ENCODE results near the gene RFX6.
"Not testable (repeated sequence)": the region's sequence is repeated elsewhere in the genome, so short reads cannot be mapped to it uniquely, and the experiment has no call there.

RFX6 gene

DNA sequence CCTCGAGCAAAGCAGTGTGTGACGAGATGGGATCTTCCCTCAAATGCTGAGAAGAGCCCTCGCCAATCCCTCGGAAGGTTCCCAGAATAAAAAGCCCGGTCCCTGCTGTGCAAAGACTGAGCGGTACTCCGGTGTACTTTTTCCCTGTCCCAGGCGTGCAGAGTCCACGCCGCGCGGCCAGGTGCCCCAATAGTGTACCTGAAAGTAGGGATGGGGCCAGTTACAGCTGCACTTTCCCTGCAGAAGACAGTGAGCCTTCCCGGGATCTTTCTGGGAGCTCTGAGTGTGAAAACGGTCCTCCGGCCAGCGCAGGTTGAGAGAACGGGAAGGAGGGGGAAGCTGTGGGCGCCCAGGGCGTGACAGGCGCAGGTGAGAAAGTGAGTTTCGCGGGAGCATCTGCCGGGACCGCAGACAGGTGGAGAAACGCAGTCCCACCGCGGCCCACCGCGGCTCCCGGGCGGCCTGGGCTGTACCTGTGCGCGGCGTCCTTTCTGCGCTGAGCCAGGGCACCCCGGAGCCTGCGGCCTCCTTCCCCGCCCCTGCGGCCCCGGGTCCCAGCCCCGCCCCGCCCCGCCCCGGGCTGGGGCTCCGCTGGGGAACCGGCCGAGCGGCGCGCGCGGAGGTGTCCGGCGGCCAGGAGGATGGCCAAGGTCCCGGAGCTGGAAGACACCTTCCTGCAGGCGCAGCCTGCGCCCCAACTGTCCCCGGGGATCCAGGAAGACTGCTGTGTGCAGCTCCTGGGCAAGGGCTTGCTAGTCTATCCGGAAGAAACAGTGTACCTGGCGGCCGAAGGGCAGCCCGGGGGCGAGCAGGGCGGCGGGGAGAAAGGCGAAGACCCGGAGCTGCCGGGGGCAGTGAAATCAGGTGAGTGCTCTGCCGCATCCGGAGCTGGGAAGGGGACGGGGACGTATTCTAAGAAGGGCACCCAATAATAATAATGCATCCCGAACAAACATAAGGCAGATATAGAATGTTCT, at the start of gene RFX6:
Gene RFX6, plus strand, starts transcription at position 608 of the 977 bp plus-strand sequence. Its CDS starts 34 bp downstream, at position 642.
- no peak for DNase-seq

GRCh38 chr6:116827561-116828240, 49.3 kb upstream of the RFX6 start:
- DNase-seq, result no peak

- DNase-seq, result no peak
Measured at GRCh38 chr6:116828983-116829382, 48.1 kb upstream of the RFX6 start, which contains the start of gene GPRC6A. Gene GPRC6A, minus strand, starts transcription at chr6:116829083. Its CDS starts 70 bp downstream, at chr6:116829013.

- not testable (repeated sequence) for DNase-seq
Measured at GRCh38 chr6:116834526-116834925, 42.5 kb upstream of the RFX6 start.

DNA sequence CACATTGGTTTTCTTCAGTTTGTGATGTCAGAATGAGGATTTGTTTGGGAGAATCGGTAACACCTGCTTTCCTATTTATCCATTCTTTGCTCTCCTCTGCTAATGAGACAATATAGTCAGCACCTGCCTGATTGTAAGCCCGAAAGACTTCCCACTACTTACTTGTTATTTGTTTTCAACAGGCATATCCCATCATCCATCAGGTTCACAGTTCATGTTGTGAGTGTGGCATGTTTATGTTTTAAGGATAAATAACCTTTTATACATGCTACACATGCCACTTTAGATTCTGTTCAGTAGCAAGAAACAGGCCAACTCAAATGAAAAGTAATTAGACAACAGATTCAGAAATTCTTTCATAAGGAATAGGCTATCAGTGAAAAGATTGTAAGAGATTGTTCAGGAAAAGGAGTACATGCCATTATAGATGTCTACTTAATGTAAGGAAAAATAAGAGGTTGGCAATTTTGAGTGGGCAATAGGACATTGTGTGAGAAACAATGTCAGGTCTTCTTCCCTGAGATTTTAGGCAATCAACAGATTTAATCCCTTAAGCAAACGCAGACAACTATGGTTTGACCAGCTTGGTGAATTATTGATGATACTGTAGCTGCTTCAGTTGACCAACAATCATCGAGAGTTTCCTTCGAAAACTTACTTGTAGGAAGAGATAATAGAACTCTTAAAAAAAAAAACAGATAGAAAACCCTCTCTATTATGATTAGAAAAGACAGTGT, 40.3 kb upstream of the RFX6 start:
- DNase-seq, result no peak

DNA sequence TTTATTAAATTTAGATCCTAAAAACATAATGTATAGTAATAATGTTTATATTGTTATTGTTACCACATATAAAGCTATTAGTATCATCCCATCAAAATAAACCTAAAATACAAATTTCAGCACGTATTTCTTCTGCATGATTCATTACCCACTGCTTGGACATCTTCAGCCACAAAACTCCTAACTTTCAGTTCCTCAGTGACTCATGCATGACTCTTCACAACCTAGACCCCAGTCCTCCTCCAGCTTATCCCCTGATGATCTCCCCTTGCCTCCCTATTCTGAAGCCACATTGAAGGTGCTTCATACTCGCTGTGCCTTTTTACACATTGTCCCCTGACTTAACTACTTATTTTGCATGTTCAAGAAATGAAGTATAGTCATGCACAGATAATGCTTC, 37.0 kb upstream of the RFX6 start:
- no peak for DNase-seq

DNA sequence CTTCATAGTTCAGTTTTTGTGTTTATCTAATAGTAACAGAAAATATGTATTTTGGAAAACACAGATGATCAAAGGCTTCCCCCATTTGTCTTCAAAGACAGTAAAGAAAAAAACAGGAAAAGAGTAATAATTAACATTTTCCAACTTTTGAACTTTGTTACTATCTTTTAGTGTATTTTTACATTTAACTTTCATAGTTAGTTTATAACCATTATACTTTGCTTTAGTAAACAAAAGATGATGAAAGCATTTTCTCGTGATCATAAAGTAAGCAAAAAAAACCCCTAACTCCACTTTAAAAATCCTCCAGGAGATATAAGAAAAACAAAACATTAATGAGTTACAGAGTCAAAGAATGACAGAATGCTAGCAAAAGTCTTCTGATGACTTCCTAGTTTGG, 34.6 kb upstream of the RFX6 start:
- no peak for DNase-seq

DNA sequence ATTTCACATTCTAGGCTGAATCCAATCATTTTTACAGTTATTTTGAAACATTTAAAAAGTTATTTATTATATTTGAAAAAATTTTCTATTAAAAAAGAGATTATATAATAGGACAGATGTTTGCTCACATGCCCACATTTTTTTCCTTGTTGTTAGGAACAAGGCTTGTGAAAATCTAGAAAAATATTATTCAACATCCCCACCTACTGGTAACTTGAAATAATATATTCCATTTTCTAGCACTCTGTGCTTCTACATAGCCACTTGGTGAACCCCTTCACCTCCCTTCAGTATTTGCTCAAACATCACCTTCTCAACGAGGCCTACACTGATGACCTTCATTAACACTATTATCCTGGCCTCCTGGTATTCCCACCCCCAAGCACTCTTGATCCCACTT, 29.8 kb upstream of the RFX6 start:
- DNase-seq, result no peak

DNA sequence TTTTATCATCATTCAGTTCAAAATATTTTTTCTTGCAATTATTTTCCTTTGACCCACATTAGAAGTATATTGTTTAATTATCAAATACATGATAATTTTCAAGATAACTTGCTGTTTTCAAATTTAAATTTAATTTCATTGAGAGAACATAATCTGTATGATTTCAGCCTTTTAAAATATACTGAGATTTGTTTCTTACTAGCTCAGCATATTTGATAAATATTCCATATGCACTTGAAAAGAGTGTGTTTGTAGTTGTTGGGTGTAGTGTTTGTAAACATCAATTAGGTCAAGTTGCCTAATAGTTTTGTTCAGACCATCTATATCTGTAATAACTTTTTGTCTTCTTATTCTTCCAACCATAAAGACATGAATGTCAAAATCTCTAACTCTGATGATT, 19.0 kb upstream of the RFX6 start:
- no peak for DNase-seq

DNA sequence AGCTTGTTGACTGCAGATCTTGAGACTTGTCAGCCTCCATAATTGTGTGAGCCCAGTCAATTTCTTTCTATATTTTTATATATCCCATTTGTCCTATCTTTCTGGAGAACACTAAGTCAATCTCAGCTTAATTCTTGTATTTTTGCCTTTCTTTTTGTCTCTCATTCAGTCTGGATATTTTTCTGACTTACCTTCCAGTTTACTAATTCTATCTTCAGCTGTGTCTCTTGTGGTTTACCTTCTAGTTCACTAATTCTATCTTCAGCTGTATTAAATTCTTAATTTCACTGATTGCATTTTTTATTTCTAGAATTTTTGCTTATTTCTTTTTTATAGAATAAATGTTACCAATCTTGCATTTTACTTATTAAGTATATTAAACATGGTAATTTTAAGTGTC, 17.8 kb upstream of the RFX6 start:
- DNase-seq, result no peak

DNA sequence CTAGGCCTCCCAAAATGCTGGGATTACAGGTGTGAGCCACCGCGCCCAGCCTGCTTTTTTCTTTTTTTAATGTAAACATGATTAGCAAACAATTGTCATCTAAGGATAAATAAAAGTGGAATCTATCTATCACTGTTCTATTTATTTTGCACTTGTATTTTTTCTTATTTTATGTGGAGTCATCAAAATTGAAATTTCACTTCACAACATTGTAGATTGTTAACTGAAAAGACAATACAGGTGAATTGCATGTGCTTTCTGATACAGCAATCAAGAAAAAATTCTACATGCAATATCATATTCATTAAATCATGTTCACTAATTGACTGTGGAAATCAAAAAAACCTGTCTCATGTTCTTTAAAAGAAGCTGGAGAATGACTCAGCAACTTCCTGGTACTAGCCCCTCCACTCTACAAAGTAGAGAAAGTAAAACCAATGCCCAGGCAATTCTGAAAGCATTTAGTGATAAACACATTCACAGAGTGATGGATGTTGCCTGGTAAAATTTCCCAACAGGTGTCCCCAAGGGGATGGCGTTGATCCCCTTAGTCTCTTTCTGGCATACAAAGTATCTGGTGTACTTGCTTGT, 10.7 kb upstream of the RFX6 start:
- DNase-seq, result no peak

DNA sequence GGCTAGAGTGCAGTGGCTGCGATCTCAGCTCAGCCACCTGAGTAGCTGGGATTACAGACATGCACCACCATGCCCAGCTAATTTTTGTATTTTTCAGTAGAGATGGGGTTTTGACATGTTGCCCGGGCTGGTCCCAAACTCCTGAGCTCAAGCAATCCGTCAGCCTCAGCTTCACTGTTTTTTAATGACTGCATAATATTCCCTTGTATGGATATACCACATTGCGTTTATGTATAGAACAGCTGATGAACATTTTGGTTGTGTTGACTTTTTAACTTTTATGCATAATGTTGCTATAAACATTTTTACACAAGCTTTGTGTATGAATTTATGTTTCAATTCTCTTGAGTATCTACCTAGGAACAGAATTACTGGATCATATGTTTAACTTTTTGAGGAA, 4.3 kb upstream of the RFX6 start:
- DNase-seq, result no peak

- no peak for DNase-seq
Measured at GRCh38 chr6:116876107-116876506, 935 bp upstream of the RFX6 start.

DNA sequence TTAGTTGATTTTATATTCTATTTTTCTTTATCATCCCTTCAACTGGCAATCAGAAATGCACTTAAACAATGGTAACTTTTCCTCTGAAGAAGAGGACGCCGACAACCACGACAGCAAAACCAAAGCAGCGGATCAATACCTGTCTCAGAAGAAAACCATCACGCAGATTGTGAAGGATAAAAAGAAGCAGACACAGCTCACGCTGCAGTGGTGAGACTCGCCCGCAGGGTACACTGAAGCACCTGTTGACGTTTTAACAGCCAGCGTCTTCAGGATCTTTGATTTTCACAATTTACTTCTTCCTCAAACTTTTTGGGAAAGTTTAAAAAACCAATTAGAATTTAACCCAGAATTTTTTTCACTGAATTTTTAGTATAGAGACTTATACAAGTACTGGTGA, 701 bp downstream of the RFX6 start:
- no peak for DNase-seq

GRCh38 chr6:116881236-116881635, 4.2 kb downstream of the RFX6 start:
- DNase-seq, result no peak

DNA sequence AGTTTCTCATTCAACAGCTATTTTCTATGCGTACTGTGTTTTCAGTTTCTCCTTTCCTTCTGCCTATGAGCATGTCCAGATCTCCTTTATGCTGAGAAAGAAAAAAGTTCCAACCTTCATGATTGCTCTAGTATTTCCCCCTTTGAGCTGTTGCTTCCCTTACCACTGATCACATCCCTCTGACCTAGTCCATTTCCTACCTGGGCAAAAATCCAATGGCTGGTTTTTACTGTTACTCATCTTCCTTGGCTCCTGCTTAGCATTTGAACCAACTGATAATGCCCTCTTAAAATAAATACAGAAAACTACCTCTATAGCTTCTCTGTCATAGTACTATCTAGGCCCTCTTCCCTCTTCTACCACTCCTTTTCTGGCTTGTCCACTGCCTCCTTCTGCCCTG, 6.0 kb downstream of the RFX6 start:
- DNase-seq, result no peak

- no peak for DNase-seq
Measured at GRCh38 chr6:116884530-116884929, 7.5 kb downstream of the RFX6 start.

DNA sequence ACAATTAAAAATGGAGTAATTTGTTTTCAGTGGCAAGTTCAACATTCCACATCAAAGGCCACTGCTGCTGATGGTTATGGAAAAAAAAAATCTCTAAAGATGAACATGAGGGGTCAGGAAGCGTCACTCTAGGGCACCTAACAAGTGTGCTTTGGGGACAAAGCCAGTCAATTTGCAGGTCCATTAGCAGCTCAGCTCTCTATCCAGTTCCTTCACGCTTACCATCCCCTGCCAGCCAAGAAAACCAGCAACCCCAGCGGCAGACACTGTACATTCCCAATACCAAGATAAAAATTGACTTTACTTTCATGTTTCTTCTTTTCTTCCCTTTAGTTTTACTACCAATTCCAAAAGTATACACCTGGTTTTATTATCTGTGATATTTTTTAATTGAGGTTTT, 10.1 kb downstream of the RFX6 start:
- DNase-seq, result no peak

DNA sequence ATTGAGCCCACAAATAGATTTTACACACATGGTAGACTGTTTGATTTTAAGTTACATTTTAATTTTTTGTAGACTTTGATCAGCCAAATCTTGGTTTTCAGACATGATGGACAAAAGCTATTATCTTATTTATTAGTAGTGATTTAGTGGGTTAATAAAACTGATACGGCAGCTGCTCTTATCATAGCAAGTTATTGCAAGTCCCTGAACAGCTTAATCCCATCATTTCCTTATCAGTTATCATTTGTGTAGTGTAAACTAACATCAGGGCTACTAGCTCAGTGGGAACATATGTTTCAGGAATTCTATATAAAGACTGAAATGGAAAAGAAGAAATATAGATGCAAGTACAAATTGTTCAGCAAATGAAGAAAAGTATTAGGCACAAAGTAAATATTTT, 10.9 kb downstream of the RFX6 start:
- DNase-seq, result no peak

GRCh38 chr6:116888732-116889360, 11.8 kb downstream of the RFX6 start:
- DNase-seq, result no peak

DNA sequence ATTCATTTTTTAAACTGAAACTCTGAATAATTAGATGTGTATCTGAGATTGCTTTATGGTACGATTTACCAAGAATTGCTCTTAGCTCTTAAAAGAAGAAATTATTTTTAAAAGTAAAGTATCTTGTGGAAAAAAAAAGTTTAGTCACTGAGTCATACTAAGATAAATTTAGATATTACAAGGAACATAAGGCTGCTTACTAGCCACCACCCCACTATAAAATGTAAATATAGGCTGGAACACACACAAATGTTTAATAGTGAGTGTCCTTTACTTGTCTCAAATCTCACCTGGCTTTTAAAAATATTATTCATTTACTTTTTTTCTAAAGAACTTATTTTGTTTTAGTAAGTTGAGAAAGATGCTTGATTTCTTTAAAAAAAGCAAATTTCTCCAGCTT, 17.6 kb downstream of the RFX6 start:
- DNase-seq, result no peak

DNA sequence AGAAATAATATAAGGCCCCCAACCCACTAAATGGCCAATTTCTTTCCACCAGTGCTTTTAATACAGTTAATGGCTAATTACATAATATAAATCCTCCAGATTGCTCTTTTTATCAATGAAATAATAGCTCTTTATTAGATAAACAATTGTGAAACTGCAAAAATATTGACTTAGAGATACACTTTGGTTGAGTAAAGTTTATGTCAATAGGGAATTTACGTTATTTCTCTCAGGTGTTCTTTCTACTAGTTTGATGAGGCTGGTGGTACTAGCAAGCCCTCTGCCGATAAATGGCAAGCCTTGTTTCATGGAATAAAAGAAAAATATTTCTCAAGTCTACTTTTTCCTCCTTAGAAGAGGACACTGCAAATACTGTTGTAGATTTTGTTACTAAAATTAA, 18.9 kb downstream of the RFX6 start:
- no peak for DNase-seq
